Stomach (tissue), 9 donors: ENCODE results near the gene MLXIPL. TPM values are rescaled to one million over a fixed set of nuclear protein-coding genes. Genes with fewer than 3 reads are reported as not detected.
"Not testable (repeated sequence)": the region's sequence is repeated elsewhere in the genome, so short reads cannot be mapped to it uniquely, and the experiment has no call there.

ENCODE experiments used
- DNase-seq, 2 donors: peaks; one replicate each; pipeline versions ENCODE4 v3.0.0 to v3.0.0-alpha.2; 2013 to 2019
- H3K27ac ChIP-seq, 5 donors: fragments of 200-600 bp in 4 of 5; sonication (generic) in 4 of 5; one replicate each; pipeline ENCODE4 v1.5.1; 2013 to 2019; ENCODE audit warnings: mild to moderate bottlenecking in 1 of 5, moderate library complexity in 1 of 5
- H3K27me3 ChIP-seq, 3 donors: fragments of 200-600 bp; sonication (generic); one replicate each; pipeline ENCODE4 v1.5.1; 2017 to 2019; ENCODE audit warnings: mixed run types in 1 of 3
- H3K36me3 ChIP-seq, 4 donors: fragments of 200-600 bp; sonication (generic); 1 replicate in 3 of 4; 2 replicates in 1 of 4; pipeline ENCODE4 v1.5.1; 2016 to 2019
- H3K4me1 ChIP-seq, 4 donors: fragments of 200-600 bp; sonication (generic); one replicate each; pipeline ENCODE4 v1.5.1; 2016 to 2019
- H3K4me3 ChIP-seq, 4 donors: fragments of 200-600 bp; sonication (generic) in 3 of 4; one replicate each; pipeline ENCODE4 v1.5.1; 2016 to 2019; ENCODE audit warnings: mild to moderate bottlenecking in 1 of 4
- H3K9me3 ChIP-seq, 4 donors: fragments of 200-600 bp; sonication (generic); one replicate each; pipeline ENCODE4 v1.5.1; 2016 to 2019
- CTCF ChIP-seq, 7 experiments: fragments of 450-650 bp in 4 of 7; fragments of 200-600 bp in 3 of 7; sonication (generic) in 3 of 7; IDR thresholded peaks; one replicate each; pipeline ENCODE4 v1.5.1; 2016 to 2019; ENCODE audit warnings: antibody characterized with exemption in 7 of 7, control low read depth in 2 of 7, mild to moderate bottlenecking in 1 of 7
- EP300 ChIP-seq: sonication (generic); formaldehyde crosslinking; IDR thresholded peaks from one replicate; pipeline ENCODE4 v1.6.1; 2017; ENCODE audit warnings: antibody characterized with exemption
- POLR2A ChIP-seq, 4 donors: fragments of 450-650 bp; IDR thresholded peaks; one replicate each; pipeline ENCODE4 v1.6.1; 2016; ENCODE audit warnings: antibody characterized with exemption in 4 of 4, control low read depth in 2 of 4, mild to moderate bottlenecking in 1 of 4, moderate library complexity in 1 of 4
- POLR2AphosphoS5 ChIP-seq, 3 donors: sonication (generic); formaldehyde crosslinking; IDR thresholded peaks; one replicate each; pipeline ENCODE4 v1.6.1; 2016; ENCODE audit warnings: antibody characterized with exemption in 3 of 3
- WGBS, 5 donors: extraction: QIAGEN DNeasy Blood & Tissue Kit in 3 of 5; methylation state at CpG; one replicate each; pipeline versions ENCODE4 v1.1.5 to v1.1.7; 2013 to 2018; 5-methylcytosine and 5-hydroxymethylcytosine counted together
- intact Hi-C: fragments of 100-400 bp; cut with DNase I; formaldehyde crosslinking; loops from one replicate; pipeline ENCODE4 v1.15.1; 2023; ENCODE audit warnings: low total_unique reads
- polyA plus RNA-seq, 3 donors: library from polyadenylated mRNA; stranded (reverse); fragments of 200-250 nt; gene quantifications; one replicate each; pipeline ENCODE4 v1.2.3, GENCODE V29; 2013
- total RNA-seq, 5 donors: library from RNA; depleted of rRNA; stranded (reverse); fragments of >200 nt; gene quantifications; one replicate each; pipeline versions ENCODE4 v1.1.0 to v1.2.3, GENCODE V29; 2014 to 2016
- donor health status: healthy with polysubstance abuse.
- donor health status: Bipolar disorder and iron deficiency.
- donor health status: healthy.

Gene MLXIPL
- total and polyA plus RNA-seq, 8 donors, result 2.4 to 102 (median 9.2) TPM

- H3K4me1 ChIP-seq, result peaks cover 0 to 17% (median 10%) of the 10 kb centered on the region in 4 donors
- WGBS, 5 donors, result 66 to 75% (median 68%) methylated on average over 9 to 12 of the region's 12 CpGs
- no peaks in the 10 kb centered on the region for H3K27me3 ChIP-seq
- no peak overlapping the region for H3K4me3 ChIP-seq
- H3K36me3 ChIP-seq, result peaks cover 30 to 44% (median 43%) of the 10 kb centered on the region in 4 donors
- peak overlapping the region in 1 of 5 donors; percentile 14 for H3K27ac ChIP-seq
- TF ChIP-seq POLR2AphosphoS5 (IDR thresholded peaks at IDR 0.05) (no peak), EP300 (no peak), POLR2A (IDR thresholded peaks at IDR 0.05) (no peak), CTCF (IDR thresholded peaks at IDR 0.05) (no peak)
- no peak for DNase-seq
- no peaks in the 10 kb centered on the region for H3K9me3 ChIP-seq
- intact Hi-C loops, result no loop called here
Observed at GRCh38 chr7:73567846-73568685, 56.3 kb downstream of the MLXIPL start.

DNA sequence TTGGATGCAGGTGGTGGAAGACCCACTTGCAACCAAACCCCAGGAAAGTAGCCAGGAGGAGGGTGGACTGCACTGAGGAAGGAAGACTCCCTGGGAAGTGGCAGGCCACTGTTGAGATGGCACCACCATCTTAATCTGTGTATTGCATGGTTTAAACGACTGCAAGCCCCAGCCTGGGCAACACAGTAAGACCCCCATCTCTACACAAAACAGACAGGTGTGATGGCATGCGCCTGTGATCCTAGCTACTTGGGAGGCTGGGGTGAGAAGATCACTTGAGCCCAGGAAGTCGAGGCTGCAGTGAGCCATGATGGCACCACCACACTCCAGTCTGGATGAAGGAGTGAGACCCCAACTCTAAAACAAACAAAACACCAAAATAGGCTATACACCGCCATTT lies 57.2 kb downstream of the MLXIPL start:
- Histone ChIP-seq H3K4me1 (peaks cover 0 to 16% (median 10%) of the 10 kb centered on the region in 4 donors), H3K27ac (no peak overlapping the region), H3K27me3 (no peaks in the 10 kb centered on the region), H3K9me3 (no peaks in the 10 kb centered on the region), H3K4me3 (no peak overlapping the region), H3K36me3 (peaks cover 21 to 35% (median 34%) of the 10 kb centered on the region in 4 donors)
- TF ChIP-seq EP300, result no peak
- no peak for TF ChIP-seq POLR2AphosphoS5 (IDR thresholded peaks at IDR 0.05)
- intact Hi-C loops, result no loop called here
- WGBS, 5 donors, result 82 to 95% (median 90%) methylated on average over 4 of the region's 4 CpGs
- no peak for DNase-seq

GRCh38 chr7:73566431-73566830 lies 57.9 kb downstream of the MLXIPL start:
- DNase-seq, intact Hi-C loops, H3K27me3 ChIP-seq, H3K9me3 ChIP-seq: not testable (repeated sequence)
- H3K4me1 ChIP-seq, result peaks cover 0 to 16% (median 10%) of the 10 kb centered on the region in 4 donors
- peak overlapping the region in 1 of 5 donors; percentile 23 for H3K27ac ChIP-seq
- H3K36me3 ChIP-seq, result peaks cover 14 to 28% (median 27%) of the 10 kb centered on the region in 4 donors
- H3K4me3 ChIP-seq, result peak overlapping the region; percentile 17 to 45 (median 30)

DNA sequence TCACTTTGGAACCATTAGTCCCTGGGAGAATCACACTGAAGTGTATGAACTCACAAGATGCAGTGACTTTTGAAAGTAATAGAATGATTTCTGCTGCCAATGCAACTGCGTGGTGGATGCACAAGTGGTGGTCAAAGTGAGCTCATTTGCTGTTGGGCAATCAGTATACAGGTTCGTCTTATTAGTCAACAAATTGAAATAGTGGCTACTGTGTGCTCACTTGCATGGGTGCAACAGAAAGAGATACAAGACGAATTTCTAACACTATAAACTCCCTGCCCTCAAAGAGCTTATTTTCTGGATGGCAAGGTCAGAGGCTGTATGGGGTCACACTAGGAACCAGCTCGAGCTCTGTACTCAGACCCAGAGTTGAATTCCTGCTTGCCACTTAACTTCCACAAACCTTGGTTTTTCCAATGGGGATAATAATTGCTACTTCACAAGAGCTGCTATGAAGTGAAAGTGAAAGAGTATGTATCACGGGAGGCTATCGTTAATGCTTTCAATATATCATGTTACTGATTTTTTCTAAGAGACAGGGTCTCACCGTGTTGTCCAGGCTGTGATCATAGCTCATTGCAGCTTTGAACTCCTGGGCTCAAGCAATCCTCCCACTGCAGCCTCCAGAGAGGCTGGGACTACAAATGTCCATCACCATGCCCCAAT lies 58.5 kb downstream of the MLXIPL start:
- H3K27me3 ChIP-seq, result no peaks in the 10 kb centered on the region
- H3K9me3 ChIP-seq, result no peaks in the 10 kb centered on the region
- H3K27ac ChIP-seq, result peak overlapping the region in 1 of 5 donors; percentile 23
- TF ChIP-seq EP300 (no peak), CTCF (IDR thresholded peaks at IDR 0.05) (no peak), POLR2A (IDR thresholded peaks at IDR 0.05) (no peak), POLR2AphosphoS5 (IDR thresholded peaks at IDR 0.05) (no peak)
- intact Hi-C loops, result no loop called here
- 40 to 51% (median 45%) methylated on average over 7 of the region's 7 CpGs for WGBS, 5 donors
- H3K4me1 ChIP-seq, result peaks cover 0 to 16% (median 10%) of the 10 kb centered on the region in 4 donors
- H3K36me3 ChIP-seq, result peaks cover 7 to 22% (median 20%) of the 10 kb centered on the region in 4 donors
- H3K4me3 ChIP-seq, result peak overlapping the region; percentile 17 to 45 (median 30)
- no peak for DNase-seq

DNA sequence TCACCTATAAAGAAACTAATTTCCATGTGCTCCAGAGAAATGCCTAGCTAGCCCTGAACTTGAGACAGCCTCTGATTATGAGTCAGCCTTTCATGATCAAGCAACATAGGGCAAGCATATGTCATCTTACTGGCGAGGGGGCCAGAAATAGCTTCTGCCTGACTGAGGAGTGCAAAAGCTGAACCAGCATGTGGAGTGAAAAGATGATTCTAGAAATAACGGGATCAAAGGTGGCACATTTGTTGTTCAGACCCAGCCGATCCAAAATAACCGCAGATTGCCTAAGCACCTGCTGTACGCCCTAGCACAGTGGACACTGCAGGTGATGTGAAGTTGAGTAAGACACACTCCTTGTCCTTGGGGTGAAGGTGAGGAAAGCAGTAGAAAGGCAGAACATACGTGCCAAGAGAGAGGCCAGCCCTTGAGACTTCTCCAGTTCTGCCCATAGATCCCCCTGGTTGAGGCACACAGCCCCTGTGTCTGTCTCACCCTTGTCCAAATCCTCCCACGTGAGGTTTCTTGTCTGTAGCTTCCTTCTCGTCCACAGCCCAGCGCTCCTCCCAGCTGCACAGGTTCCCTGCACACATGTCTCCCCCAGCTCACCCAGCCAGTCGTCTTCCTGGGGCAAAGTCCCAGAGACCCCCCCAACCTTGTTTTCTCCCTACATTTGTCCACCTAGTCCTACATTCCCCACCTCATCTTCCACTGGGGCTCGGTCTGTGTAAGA lies 64.0 kb downstream of the MLXIPL start:
- H3K4me1 ChIP-seq, result peaks cover 12 to 28% (median 19%) of the 10 kb centered on the region in 4 donors
- H3K36me3 ChIP-seq, result no peaks in the 10 kb centered on the region
- TF ChIP-seq CTCF (IDR thresholded peaks at IDR 0.05) (no peak), EP300 (no peak), POLR2AphosphoS5 (IDR thresholded peaks at IDR 0.05) (no peak), POLR2A (IDR thresholded peaks at IDR 0.05) (no peak)
- H3K27ac ChIP-seq, result peak overlapping the region in 1 of 5 donors; percentile 29
- no peak overlapping the region for H3K4me3 ChIP-seq
- 49 to 57% (median 53%) methylated on average over 10 to 11 of the region's 11 CpGs for WGBS, 5 donors
- DNase-seq, result peak in 1 of 2 donors; percentile 26
- H3K9me3 ChIP-seq, result no peaks in the 10 kb centered on the region
- H3K27me3 ChIP-seq, result no peaks in the 10 kb centered on the region
- intact Hi-C loops, result no loop called here
